Erythroblast (primary cell): ENCODE results near the gene NEO1.

Experiments
- GATA1 ChIP-seq: IDR thresholded peaks from 2 replicates; pipeline ENCODE4 v1.6.1; 2011; ENCODE audit warnings: low read depth, mild to moderate bottlenecking, control low read depth, low read length, moderate library complexity
- POLR2A ChIP-seq: IDR thresholded peaks from 2 replicates; pipeline ENCODE4 v1.6.1; 2011; ENCODE audit warnings: mild to moderate bottlenecking, low read length

DNA sequence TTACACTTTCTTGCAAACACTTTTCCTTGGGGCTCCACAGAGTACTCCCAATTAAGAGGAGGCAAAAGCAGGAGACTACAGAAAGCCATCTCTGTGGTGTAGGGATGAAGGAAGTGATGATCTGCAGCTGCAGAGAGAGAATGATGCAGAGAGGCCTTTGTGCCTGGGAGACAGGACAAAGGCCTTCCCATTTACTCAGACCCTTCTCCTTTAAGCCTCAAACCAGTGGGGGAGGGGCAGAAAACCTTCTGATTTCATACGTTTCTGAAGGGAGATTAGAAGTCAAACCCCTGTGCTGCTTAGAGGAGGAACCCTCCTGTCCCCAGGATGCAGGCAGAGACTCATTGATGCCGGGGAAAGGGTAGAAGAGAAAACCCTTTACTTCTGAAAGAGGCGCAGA lies 130.8 kb downstream of the NEO1 start:
- TF ChIP-seq POLR2A (no peak), GATA1 (no peak)
